Dendritic cell treated with granulocyte-macrophage colony-stimulating factor and Interleukin-4, amounts not matched to agents 40 ng/mL and 50 ng/mL, for 4 days (primary cell): ENCODE measurements around the gene RHBDD3.
"Not testable (repeated sequence)": the region's sequence is repeated elsewhere in the genome, so short reads cannot be mapped to it uniquely, and the experiment has no call there.

Source experiments
- H3K27ac Mint-ChIP-seq: one replicate; pipeline ENCODE4 v1.8.0; 2022; ENCODE audit warnings: mild to moderate bottlenecking, mixed read lengths
- H3K27me3 Mint-ChIP-seq: one replicate; pipeline ENCODE4 v1.8.0; 2022; ENCODE audit warnings: mild to moderate bottlenecking, mixed read lengths
- H3K36me3 Mint-ChIP-seq: one replicate; pipeline ENCODE4 v1.8.0; 2022; ENCODE audit warnings: low read depth, mixed read lengths
- H3K4me1 Mint-ChIP-seq: one replicate; pipeline ENCODE4 v1.8.0; 2022; ENCODE audit warnings: low read depth, mixed read lengths
- H3K4me3 Mint-ChIP-seq: one replicate; pipeline ENCODE4 v1.8.0; 2022; ENCODE audit warnings: mild to moderate bottlenecking, moderate library complexity, mixed read lengths
- H3K9me3 Mint-ChIP-seq: one replicate; pipeline ENCODE4 v1.8.0; 2022; ENCODE audit warnings: mixed read lengths
- intact Hi-C: fragments of 100-400 bp; cut with micrococcal nuclease; formaldehyde crosslinking; loops from one replicate; pipeline ENCODE4 v1.15.0; 2022

The RHBDD3 gene

DNA sequence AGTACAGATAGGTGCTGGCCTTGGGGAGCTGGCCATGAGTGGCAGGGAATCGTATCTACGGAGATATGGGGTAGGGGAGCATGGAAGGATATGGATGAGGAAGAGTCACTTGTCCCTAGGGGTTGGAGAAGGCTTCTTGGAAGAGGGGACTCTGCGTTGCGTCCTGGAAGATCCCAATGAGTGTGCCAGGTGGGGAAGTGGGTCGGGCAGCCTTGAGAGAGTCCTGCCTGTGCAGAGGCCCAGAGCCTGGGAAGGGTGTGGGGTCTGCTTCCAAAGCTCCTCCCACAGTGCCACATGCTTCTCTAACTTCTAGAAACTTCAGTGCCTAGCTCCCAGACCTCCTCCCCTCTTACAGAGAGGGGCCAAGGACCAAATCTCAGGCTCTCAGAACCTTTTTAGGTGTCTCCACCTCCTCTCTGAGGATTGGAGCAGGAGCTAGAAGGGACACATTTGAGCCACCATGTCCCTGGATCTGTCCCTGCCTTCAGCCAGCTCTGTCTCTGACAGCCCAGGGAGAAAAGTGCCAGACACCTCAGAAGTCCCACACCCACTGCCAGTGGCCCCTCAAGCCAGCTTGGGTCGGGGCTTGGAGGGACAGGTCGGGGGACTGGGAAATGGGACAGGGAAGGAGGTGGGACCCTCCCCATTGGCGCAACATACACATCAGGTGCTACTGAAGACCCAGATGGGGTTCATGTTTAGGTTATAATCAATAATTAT, 11.0 kb downstream of the RHBDD3 start:
- Mint-ChIP-seq H3K36me3 (peaks cover 23% of the 10 kb centered on the region), H3K9me3 (no peaks in the 10 kb centered on the region), H3K27me3 (no peaks in the 10 kb centered on the region), H3K4me3 (no peak overlapping the region), H3K27ac (no peak overlapping the region), H3K4me1 (no peaks in the 10 kb centered on the region)
- intact Hi-C loops = no loop called here

DNA sequence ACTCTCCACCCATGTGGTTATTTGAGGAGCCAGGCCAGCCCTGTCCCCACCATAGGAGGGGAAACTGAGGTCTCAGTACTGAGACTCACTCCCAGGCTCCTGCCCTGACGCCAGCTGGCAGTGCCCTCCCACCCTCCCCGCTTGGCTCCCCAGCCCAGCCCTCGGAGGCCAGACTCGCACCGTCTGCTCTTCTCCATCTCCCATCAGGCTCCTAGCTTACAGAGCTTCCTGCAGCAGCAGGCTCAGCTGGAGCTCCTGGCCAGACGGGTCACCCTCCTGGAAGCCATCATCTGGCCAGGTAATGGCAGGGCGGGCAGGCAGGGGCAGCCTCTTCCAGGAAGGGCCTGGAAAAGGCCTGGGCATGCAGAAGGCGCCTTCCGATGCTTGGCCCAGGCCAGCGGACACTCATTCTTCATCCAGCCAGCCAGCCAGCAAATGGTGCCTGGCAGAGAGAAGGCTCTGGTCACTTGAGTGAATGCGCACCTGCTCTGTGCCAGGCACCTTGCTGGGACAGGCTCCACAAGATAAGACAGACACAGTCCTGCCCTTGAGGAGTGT, 12.6 kb downstream of the RHBDD3 start:
- Mint-ChIP-seq H3K27ac (no peak overlapping the region), H3K9me3 (no peaks in the 10 kb centered on the region), H3K4me3 (no peak overlapping the region), H3K4me1 (no peaks in the 10 kb centered on the region), H3K36me3 (peaks cover 12% of the 10 kb centered on the region), H3K27me3 (no peaks in the 10 kb centered on the region)
- intact Hi-C loops = no loop called here

DNA sequence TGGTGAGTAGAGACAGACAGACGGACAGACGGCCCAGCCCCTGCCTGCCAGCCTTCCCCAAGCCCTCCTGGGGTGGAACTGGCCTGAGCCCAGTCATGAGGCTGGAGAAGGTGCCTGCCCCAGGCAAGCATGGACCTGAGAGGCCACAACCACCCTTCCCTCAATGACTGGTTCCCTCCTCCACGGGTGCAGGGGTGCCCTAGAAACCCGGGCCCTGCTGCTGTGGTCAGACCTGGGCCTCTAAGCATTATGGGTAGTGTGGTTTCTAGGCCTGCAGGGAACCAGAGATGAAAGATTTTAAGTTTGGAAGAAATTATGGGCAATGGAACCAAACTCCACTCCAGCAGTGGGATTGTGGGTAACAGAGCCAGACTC, 13.5 kb downstream of the RHBDD3 start:
- no peak overlapping the region for H3K27ac Mint-ChIP-seq
- H3K9me3 Mint-ChIP-seq = no peaks in the 10 kb centered on the region
- H3K36me3 Mint-ChIP-seq = peaks cover 3% of the 10 kb centered on the region
- intact Hi-C loops = no loop called here
- H3K4me1 Mint-ChIP-seq = no peaks in the 10 kb centered on the region
- H3K4me3 Mint-ChIP-seq = no peak overlapping the region
- H3K27me3 Mint-ChIP-seq = no peaks in the 10 kb centered on the region

DNA sequence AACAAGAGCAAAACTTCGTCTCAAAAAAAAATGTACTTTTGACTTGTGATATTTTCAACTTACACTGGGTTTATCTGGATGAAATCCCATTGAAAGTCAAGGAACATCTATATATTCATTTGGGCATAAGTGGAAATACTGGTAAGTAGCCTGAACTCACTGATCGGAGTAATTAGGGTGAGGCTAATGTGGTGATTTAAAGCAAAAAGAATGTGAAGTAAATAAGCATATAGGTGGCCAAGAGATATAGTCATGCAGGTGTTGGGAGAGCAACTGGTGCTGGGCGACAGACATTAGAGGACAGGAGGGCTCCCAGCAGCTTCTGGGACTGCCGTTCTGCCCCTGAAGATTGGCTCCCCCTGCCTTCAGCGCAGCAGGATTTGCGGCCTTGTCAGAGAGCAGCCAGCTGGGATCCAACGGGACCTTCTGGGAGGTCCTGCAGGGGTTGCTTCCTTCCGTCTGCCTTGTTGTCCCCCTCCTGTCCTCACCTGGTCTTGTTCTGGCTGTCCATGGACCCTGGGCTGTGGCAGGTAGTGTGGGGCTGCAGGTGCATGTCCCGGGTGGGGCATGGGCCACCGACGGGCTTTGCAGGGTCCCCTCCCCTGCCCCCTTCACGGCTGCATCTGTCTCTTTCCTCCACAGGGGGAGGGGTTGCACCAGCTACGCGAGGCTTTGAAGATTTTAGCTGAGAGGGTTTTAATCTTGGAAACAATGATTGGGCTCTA, 14.1 kb downstream of the RHBDD3 start:
- H3K27ac Mint-ChIP-seq = no peak overlapping the region
- no peaks in the 10 kb centered on the region for H3K36me3 Mint-ChIP-seq
- no peaks in the 10 kb centered on the region for H3K27me3 Mint-ChIP-seq
- no peaks in the 10 kb centered on the region for H3K4me1 Mint-ChIP-seq
- no peak overlapping the region for H3K4me3 Mint-ChIP-seq
- intact Hi-C loops = no loop called here
- H3K9me3 Mint-ChIP-seq = no peaks in the 10 kb centered on the region

DNA sequence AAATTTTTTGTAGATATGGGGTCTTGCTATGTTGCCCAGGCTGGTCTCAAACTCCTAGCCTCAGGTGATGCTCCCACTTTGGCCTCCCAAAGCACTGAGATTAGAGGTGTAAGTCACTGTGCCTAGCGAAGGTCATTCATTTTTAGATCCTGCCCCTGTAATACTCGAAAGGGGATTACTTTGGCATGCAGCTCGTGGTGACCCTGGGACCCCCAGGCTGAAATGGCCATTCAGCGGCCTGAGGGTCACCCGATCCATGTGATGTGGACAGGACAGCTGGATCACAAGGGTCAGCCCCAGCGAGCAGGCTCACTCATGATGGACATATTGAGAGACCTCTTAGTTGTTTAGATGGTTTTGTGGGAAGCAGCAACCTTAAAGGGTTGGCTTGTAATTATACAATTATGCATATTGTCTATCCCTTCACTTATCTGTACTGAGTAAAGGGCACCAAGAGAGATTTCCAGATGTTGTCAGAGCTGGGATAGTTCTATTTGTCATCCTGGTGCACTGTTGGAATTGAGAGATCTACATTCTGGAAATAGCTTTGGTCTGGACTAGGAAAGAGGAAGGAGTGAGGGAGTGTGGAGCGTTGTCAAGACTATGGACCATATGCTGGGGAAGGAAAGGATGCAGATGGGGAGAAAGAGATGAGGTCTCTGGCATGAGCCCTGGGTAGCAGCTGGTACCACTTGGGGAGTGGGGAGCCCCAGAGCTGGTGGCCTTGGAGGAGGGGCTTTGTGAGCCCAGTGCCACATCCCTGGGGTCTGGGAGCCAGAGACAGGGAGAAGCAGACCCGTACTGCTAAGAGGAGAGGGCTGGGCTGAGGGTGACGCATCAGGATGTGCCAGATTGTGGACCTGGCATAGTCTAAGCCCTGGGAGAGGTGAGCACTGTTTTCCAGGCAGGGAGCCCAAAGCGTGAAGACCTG, 15.5 kb downstream of the RHBDD3 start:
- H3K36me3 Mint-ChIP-seq = no peaks in the 10 kb centered on the region
- no peak overlapping the region for H3K27ac Mint-ChIP-seq
- H3K4me3 Mint-ChIP-seq = no peak overlapping the region
- no peaks in the 10 kb centered on the region for H3K9me3 Mint-ChIP-seq
- H3K27me3 Mint-ChIP-seq = no peaks in the 10 kb centered on the region
- intact Hi-C loops = no loop called here
- H3K4me1 Mint-ChIP-seq = no peaks in the 10 kb centered on the region

DNA sequence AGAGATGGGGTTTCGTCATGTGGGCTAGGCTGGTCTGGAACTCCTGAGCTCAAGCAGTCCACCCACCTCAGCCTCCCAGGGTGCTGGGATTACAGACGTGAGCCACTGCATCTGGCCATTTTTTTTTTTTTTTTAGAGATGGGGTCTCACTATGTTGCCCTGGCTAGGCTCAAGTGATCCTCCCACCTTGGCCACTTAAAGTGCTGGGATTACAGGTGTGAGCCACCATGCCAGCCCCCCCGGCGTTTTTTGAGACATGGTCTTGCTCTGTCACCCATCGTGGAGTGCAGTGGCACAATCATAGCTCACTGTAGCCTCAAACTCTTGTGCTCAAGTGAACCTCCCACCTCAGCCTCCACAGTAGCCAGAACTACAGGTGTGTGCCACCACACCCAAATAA, 16.5 kb downstream of the RHBDD3 start:
- no peaks in the 10 kb centered on the region for H3K4me1 Mint-ChIP-seq
- intact Hi-C loops = no loop called here
- no peaks in the 10 kb centered on the region for H3K9me3 Mint-ChIP-seq
- H3K4me3 Mint-ChIP-seq = no peak overlapping the region
- no peaks in the 10 kb centered on the region for H3K27me3 Mint-ChIP-seq
- H3K36me3 Mint-ChIP-seq = no peaks in the 10 kb centered on the region
- H3K27ac Mint-ChIP-seq = no peak overlapping the region

DNA sequence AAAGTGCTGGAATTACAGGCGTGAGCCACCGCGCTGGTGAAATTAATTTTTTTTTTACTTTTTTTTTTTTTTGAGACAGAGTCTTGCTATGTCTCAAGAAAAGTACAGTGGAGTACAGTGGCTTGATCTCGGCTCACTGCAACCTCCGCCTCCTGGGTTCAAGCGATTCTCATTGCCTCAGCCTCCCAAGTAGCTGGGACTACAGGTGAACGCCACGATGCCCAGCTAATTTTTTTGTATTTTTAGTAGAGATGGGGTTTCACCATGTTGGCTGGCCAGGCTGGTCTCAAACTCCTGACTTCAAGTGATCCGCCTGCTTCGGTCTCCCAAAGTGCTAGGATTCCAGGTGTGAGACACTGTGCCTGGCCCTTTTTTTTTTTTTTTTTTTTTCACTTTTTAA, 19.9 kb downstream of the RHBDD3 start:
- not testable (repeated sequence) for H3K4me1 Mint-ChIP-seq, H3K36me3 Mint-ChIP-seq, H3K9me3 Mint-ChIP-seq, H3K4me3 Mint-ChIP-seq, H3K27me3 Mint-ChIP-seq, H3K27ac Mint-ChIP-seq
- intact Hi-C loops = loop anchor here (10.0 kb wide), 1 partner anchor 93 kb away; no protein-coding TSS in a partner anchor

DNA sequence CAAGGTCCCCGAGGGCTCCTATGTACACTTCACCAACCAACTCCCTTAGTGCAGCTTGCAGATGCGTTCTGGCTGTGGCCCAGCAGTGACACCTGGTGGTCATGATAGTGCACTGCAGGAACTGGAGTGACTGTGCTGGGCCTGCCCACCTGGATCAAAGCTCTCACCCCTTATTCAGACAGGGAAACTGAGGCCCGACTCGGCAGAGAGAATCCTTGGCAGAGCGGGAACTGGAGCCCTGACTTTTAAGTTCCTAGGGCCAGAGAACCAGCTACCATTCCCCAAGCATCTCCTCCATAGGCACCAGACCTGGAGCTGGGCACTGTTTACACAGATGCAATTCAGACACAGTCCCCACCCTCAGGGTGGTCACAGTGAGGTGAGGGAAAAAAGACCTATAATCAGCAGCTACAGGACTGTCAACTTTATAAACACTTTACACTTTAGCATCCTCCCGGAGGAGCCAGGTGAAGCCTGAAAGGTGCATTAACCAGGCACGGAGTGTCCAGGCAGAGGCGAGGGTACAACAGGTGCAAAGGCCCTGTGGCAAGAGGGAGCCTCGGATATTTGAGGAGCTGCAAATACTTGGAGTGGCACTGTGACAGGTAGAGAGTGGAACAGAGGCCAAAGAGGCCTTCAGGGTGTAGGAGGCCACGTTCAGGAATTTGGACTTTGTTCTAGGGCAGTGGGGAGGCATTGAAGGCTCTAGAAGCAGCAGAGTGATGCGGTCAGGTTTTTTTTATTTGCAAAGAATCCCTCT, 22.0 kb downstream of the RHBDD3 start:
- H3K9me3 Mint-ChIP-seq = no peaks in the 10 kb centered on the region
- H3K36me3 Mint-ChIP-seq = no peaks in the 10 kb centered on the region
- no peak overlapping the region for H3K27ac Mint-ChIP-seq
- intact Hi-C loops = loop anchor here (1.0 to 10.0 kb wide), 3 partner anchors 91 to 646 kb away; no protein-coding TSS in a partner anchor
- no peaks in the 10 kb centered on the region for H3K27me3 Mint-ChIP-seq
- H3K4me3 Mint-ChIP-seq = no peak overlapping the region
- no peaks in the 10 kb centered on the region for H3K4me1 Mint-ChIP-seq

DNA sequence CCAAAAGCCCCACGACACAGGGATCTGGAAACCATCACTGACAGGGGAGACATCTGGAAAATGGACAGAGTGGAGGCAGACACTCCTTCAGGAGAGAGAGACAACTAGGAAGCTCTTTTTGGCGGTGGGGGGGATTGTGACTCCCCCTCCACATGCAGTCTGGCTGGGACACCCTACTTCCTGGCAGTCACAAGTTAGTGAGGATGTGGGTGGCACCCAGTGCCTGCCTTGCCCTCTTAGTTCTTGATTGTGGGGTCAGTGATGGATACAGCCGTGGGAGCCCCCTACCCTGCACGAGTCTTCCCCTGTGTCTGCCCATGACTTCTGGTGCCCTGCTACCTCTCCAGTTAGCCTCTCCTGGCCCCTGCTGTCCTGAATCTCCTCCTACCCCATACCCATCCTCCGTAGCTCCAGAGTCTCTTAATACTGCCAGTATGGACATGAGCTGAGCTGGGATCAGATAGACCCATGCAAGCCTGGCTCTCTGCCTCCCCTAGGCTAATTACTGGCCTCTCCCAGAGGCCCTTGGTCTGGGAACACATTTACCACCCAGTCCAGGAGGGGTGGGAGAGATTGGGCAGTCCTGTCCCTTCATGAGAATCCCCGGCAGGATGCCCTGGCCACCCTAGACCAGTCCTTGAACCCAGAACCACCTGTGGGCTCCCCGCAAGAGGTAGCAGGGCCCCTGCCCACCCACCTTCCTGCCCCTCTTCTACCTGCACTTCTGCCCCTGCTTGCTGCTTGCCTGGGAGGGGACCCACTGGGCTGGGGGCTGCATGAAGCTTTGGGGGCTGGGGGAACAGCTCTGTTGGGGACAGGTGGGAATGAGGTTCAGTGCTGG, 22.8 kb downstream of the RHBDD3 start:
- Mint-ChIP-seq H3K27ac (no peak overlapping the region), H3K36me3 (no peaks in the 10 kb centered on the region), H3K9me3 (peaks cover 1% of the 10 kb centered on the region), H3K4me1 (no peaks in the 10 kb centered on the region), H3K4me3 (no peak overlapping the region), H3K27me3 (no peaks in the 10 kb centered on the region)
- intact Hi-C loops = loop anchor here (1.0 to 10.0 kb wide), 3 partner anchors 90 to 645 kb away; no protein-coding TSS in a partner anchor

DNA sequence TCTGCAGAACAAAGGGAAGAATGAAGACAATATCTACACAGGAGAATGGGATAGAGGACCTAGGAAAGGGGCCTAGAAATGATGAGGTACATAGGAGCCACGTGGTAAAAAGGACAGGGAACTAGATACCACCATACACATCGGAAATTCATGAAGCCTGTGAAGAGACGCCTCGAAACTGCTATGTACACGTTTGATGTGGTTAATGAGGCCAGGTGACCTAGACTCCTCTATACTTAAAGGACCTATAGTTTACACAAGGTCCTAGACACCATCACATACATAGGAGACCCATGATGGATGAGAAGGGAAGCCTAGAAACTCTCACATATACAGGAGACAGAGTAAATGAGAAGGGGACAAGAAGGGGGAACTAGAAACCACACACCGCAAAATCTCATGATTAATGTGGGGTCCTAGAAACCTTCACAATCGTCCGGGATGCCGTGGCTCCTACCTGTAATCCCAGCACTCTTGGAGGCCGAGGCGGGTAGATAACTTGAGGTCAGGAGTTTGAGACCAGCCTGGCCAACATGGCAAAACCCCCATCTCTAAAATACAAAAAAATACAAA, 23.8 kb downstream of the RHBDD3 start:
- H3K9me3 Mint-ChIP-seq = peaks cover 12% of the 10 kb centered on the region
- no peak overlapping the region for H3K4me3 Mint-ChIP-seq
- H3K4me1 Mint-ChIP-seq = no peaks in the 10 kb centered on the region
- no peaks in the 10 kb centered on the region for H3K36me3 Mint-ChIP-seq
- intact Hi-C loops = loop anchor here (2.0 to 10.0 kb wide), 2 partner anchors 89 to 387 kb away; no protein-coding TSS in a partner anchor
- H3K27ac Mint-ChIP-seq = no peak overlapping the region
- H3K27me3 Mint-ChIP-seq = no peaks in the 10 kb centered on the region

DNA sequence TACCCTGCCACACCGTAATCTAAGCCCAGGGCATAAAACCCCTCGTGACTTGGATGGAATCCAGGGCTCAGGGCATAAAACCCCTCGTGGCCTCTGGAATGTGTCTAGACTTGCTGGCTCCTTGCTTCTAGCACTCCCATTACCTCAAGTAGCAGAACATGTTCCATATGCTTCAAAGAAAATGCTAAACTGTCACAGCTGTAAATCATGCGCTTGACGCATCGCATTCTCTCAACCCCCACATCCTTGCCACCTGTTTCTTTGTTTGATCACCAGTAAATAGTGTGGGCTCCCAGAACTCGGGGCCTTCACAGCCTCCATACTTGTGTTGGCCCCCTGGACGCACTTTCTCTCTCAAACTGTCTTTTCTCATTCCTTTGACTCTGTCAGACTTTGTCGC, 27.3 kb downstream of the RHBDD3 start:
- intact Hi-C loops = loop anchor here (10.0 kb wide), 1 partner anchor 86 kb away; no protein-coding TSS in a partner anchor
- not testable (repeated sequence) for H3K27me3 Mint-ChIP-seq, H3K4me3 Mint-ChIP-seq

DNA sequence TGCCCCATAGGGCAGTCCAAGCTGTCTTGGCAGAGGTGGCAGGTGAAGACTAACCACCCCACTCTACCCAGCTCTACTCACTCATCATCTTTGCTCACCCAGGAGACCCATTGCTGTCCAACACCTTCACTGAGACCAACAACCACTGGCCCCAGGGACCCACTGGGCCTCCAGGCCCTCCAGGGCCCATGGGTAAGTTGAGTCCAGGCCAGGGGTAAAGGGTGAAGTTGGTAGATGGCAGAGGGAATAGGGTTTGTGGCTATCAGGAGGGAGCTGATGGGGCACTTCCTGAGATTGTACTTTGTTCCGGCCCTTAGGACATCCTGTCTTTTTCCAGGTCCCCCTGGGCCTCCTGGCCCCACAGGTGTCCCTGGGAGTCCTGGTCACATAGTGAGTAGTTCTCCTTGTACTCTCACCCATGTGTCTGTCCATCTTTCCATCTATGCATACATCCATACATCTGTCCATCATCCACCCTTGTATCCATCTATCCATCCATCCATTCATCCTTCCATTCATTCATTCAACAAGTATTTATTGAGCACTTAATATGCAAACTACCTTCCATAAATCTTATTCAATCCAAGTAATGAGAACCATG, 34.4 kb downstream of the RHBDD3 start:
- Mint-ChIP-seq H3K9me3 (peaks cover 9% of the 10 kb centered on the region), H3K36me3 (no peaks in the 10 kb centered on the region), H3K4me3 (no peak overlapping the region), H3K27me3 (no peaks in the 10 kb centered on the region), H3K4me1 (no peaks in the 10 kb centered on the region), H3K27ac (no peak overlapping the region)
- intact Hi-C loops = no loop called here

More for the DNA sequence above, 27.3 kb downstream of the RHBDD3 start:
- peaks cover 13% of the 10 kb centered on the region for H3K9me3 Mint-ChIP-seq
- not testable (repeated sequence) for H3K36me3 Mint-ChIP-seq, H3K4me1 Mint-ChIP-seq, H3K27ac Mint-ChIP-seq
